Activated CD4-positive, alpha-beta memory T cell treated with anti-CD3 and anti-CD28 coated beads, Interleukin-2, amount 10 ng/mL, durations not matched to agents 7 days and 5 days (primary cell): ENCODE results near the gene NINJ1. TPM values are rescaled to one million over a fixed set of nuclear protein-coding genes. Genes with fewer than 3 reads are reported as not detected.
"Not testable (repeated sequence)": the region's sequence is repeated elsewhere in the genome, so short reads cannot be mapped to it uniquely, and the experiment has no call there.

Experiments used
- CTCF ChIA-PET: fragments of 350-600 bp; sonication (Branson Sonifier 250); formaldehyde crosslinking; loops from one replicate; lab custom pipeline; 2021; ENCODE audit warnings: antibody characterized with exemption, inconsistent platforms; lab: Charles Lee
- POLR2A ChIA-PET: fragments of 350-600 bp; sonication (Branson Sonifier 250); formaldehyde crosslinking; loops from one replicate; lab custom pipeline; 2021; ENCODE audit warnings: antibody characterized with exemption; lab: Charles Lee
- DNase-seq: peaks from one replicate; pipeline ENCODE4 v3.0.0-alpha.2; 2020
- H3K27ac Mint-ChIP-seq: one replicate; pipeline ENCODE4 v1.8.0; 2021; ENCODE audit warnings: mild to moderate bottlenecking, mixed read lengths
- H3K27me3 Mint-ChIP-seq: one replicate; pipeline ENCODE4 v1.8.0; 2021; ENCODE audit warnings: mixed read lengths
- H3K36me3 Mint-ChIP-seq: one replicate; pipeline ENCODE4 v1.8.0; 2021; ENCODE audit warnings: low read depth, mixed read lengths
- H3K4me1 Mint-ChIP-seq: one replicate; pipeline ENCODE4 v1.8.0; 2021; ENCODE audit warnings: mixed read lengths
- H3K4me3 Mint-ChIP-seq: one replicate; pipeline ENCODE4 v1.8.0; 2021; ENCODE audit warnings: mild to moderate bottlenecking, mixed read lengths
- H3K9me3 Mint-ChIP-seq: one replicate; pipeline ENCODE4 v1.8.0; 2021; ENCODE audit warnings: mixed read lengths
- total RNA-seq, 2 experiments: library from RNA; stranded (reverse); gene quantifications; one replicate each; pipeline ENCODE4 v1.2.3, GENCODE V29; 2021

Gene NINJ1
- total RNA-seq, 2 experiments from 2014 or later: 36.9 to 37.4 TPM

DNA sequence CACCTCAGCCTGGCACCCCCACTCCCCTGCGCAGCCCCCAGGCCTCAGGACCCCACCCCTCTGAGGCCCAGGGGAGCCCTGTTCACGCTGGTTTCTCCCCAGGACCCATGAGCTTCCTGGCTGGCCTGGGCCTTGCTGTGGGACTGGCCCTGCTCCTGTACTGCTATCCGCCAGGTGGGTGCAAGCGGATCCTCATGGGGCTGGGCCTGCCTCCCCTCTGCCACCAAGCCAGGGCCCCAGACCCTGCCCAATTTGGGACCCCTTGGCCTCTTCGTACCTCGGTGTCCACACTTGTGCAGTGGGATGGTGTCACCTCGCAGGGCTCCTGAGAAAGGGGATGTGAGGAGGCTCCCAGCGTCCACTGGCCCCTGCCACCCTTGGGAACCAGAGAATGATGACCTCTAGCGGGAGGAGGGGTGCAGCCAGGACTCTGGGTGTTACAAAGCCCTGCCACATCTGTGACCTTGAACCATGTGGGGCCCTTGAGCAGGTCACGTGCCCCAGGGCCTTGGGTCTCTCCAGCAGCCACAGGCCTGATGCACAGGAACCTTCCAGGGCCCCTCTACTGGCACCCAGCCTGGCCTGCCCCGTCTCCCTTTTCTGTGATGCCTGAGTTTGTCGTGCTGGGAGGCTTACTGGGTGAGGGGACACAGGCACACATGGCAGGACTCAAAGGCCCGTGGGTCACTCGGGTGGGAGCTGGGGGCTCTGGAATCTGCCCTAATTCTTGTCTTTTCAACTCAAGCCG, 21.8 kb downstream of the NINJ1 start:
- POLR2A ChIA-PET: no interaction called here
- CTCF ChIA-PET: interaction anchor here (0.9 kb wide), 1 partner anchor 8 kb away, joined by 4 read pairs; no protein-coding TSS in a partner anchor
- Mint-ChIP-seq H3K27ac (no peak overlapping the region), H3K36me3 (peaks cover 34% of the 10 kb centered on the region), H3K27me3 (no peaks in the 10 kb centered on the region), H3K4me3 (no peak overlapping the region), H3K4me1 (peaks cover 37% of the 10 kb centered on the region), H3K9me3 (no peaks in the 10 kb centered on the region)
- no peak for DNase-seq

DNA sequence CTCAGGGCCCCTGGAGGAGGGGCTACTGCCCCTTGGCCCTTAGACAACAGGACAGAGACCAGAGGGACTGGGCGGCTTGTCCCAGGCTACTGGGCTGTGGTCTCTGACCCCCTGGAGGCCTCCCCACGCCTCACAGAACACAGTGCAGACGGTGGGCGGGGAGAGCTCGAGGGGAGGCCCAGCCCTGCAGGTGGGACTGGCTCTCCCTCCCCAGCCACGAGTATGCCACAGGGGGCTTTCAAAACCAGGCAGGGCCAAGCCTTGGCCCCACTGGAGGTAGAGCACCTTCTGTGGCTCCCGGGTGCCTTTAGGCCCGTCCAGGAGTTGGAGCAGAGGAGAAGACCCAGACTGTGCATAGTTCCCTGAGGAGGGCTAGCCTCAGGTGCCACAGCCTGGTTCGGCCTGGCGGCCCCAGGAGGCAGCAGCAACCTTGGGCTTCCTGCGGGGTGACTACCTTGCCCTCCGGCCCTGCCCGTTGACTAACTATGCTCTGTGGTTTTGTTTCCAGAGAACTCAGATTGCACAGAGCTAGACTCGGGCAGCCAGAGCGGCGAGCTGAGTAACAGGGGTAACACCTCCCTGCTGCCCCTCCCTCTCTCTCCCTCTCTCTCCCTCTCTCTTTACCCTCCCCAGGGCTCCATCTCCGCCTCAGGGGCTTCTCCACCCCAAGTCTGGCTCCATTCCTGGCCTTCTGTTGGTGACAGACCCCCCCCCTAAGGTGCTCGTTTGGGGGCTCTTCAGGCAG, 22.5 kb downstream of the NINJ1 start:
- no peaks in the 10 kb centered on the region for H3K27me3 Mint-ChIP-seq
- POLR2A ChIA-PET: no interaction called here
- H3K4me1 Mint-ChIP-seq: peaks cover 44% of the 10 kb centered on the region
- no peak overlapping the region for H3K27ac Mint-ChIP-seq
- H3K9me3 Mint-ChIP-seq: no peaks in the 10 kb centered on the region
- DNase-seq: no peak
- peaks cover 42% of the 10 kb centered on the region for H3K36me3 Mint-ChIP-seq
- no peak overlapping the region for H3K4me3 Mint-ChIP-seq
- CTCF ChIA-PET: interaction anchor here (0.9 to 1.2 kb wide), 2 partner anchors 8 to 10 kb away, joined by 3 to 4 read pairs; no protein-coding TSS in a partner anchor

DNA sequence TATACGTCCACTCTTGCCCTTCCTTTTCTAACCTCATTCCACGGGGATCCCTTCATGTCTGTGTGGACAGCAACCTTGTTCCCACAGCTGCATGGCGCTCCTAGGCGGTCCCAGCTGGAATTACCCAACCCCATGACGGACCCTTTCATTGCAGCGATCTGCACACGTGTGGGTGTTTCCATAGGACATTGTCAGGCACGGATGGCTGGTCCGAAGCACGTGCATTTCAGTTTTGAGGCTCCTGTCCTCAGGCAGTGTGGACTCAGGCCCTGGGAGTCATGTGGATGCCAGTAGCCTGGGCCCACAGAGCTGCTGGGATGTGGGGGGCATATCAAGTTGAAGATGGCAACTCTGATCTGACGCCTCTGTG, 23.1 kb downstream of the NINJ1 start:
- no peak overlapping the region for H3K4me3 Mint-ChIP-seq
- CTCF ChIA-PET: interaction anchor here (1.2 kb wide), 1 partner anchor 9 kb away, joined by 3 read pairs; no protein-coding TSS in a partner anchor
- peaks cover 44% of the 10 kb centered on the region for H3K36me3 Mint-ChIP-seq
- no peaks in the 10 kb centered on the region for H3K9me3 Mint-ChIP-seq
- no peak for DNase-seq
- POLR2A ChIA-PET: no interaction called here
- no peak overlapping the region for H3K27ac Mint-ChIP-seq
- peaks cover 48% of the 10 kb centered on the region for H3K4me1 Mint-ChIP-seq
- H3K27me3 Mint-ChIP-seq: no peaks in the 10 kb centered on the region

DNA sequence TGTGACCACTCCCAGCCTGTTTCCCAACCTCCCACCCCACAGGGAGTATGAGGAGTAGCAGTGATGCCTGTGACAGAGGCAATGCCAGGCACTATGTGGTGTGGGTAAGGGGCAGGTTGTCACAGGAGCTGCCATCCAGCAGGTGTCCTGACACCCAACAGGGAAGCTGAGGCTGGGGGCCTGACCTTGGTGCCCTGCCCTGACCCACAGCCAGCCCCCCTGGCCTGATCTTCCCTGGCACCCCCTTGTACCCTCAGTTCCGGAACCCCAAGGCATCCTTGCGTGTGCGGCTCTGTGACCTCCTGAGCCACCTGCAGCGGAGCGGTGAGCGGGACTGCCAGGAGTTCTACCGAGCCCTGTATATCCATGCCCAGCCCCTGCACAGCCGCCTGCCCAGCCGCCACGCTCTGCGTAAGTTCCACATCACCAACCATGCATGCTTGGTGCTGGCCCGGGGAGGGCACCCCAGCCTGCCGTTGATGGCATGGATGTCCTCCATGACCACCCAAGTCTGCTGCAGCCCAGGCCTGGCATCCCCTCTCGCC, 23.7 kb downstream of the NINJ1 start:
- Mint-ChIP-seq H3K9me3 (no peaks in the 10 kb centered on the region), H3K4me3 (no peak overlapping the region), H3K4me1 (peaks cover 54% of the 10 kb centered on the region), H3K36me3 (peaks cover 50% of the 10 kb centered on the region), H3K27me3 (no peaks in the 10 kb centered on the region), H3K27ac (no peak overlapping the region)
- POLR2A ChIA-PET: no interaction called here
- CTCF ChIA-PET: interaction anchor here (1.0 to 4.3 kb wide), 11 partner anchors 9 to 456 kb away, joined by 3 to 55 read pairs (median 15); partner anchors contain the start of genes CARD19 and FAM120AOS
- no peak for DNase-seq

DNA sequence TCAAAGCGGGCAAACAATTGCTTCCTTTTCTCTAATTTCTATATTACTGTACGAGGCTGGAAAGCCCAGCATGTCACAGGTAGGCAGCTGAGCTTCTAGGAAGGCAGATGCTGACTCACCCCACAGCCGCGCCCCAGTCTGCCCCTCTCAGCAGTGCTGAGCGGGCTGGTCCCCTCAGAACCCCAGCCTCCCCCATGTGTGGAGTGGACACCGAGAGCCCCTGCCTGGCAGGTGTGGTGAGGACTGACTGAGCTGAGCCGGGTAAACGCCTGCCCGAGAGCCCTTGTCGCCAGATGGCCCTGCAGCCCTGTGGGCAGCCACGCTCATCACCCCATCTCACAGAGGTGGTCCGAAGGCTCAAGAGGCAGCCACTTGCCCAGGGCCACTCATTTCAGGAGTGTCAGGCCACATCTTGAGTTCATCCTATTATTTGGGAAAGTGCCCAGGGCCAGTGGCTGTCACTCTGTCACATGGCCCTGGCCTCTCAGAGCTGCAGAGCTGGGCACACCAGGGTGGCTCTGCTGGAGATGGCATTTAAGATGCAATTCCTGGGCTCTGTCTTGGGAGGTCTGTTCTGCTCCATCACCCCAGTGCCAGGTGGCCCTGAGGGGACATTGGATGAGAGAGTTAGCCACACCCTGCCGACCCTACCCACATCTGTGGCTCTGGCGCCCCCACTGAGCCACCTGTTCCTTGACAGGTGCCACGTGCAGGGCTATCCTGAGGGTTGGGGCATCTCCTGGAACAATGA, 25.6 kb downstream of the NINJ1 start:
- H3K4me1 Mint-ChIP-seq: peaks cover 65% of the 10 kb centered on the region
- H3K36me3 Mint-ChIP-seq: peaks cover 65% of the 10 kb centered on the region
- peak overlapping the region; percentile 32 for H3K4me3 Mint-ChIP-seq
- H3K9me3 Mint-ChIP-seq: peaks cover 14% of the 10 kb centered on the region
- no peaks in the 10 kb centered on the region for H3K27me3 Mint-ChIP-seq
- DNase-seq: peak; percentile 68
- peak overlapping the region; percentile 61 for H3K27ac Mint-ChIP-seq
- CTCF ChIA-PET: interaction anchor here (0.6 to 4.3 kb wide), 50 partner anchors 11 to 1167 kb away, joined by 3 to 55 read pairs (median 4); partner anchors contain the start of genes CARD19, FAM120AOS and NINJ1
- POLR2A ChIA-PET: interaction anchor here (0.6 to 3.6 kb wide), 16 partner anchors 12 to 346 kb away, joined by 3 to 38 read pairs (median 4); partner anchors contain the start of genes CARD19 and NINJ1

DNA sequence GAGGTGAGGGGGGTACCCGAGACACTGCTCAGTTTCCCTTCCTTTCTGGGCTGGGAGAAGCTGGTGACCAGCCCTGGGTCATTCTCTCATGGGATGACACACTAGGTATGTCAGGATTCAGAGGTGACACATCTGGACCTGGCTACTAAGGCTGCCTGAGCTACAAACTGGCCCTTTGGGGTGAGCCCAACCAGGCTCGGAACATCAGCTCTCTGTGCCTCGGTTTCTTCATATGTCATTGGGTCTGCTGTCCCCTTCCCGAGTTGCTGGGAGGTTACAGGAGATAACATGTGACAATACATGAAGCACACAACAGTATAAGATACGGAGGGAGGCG, 26.3 kb downstream of the NINJ1 start:
- Mint-ChIP-seq H3K9me3 (peaks cover 18% of the 10 kb centered on the region), H3K27me3 (no peaks in the 10 kb centered on the region), H3K4me1 (peaks cover 72% of the 10 kb centered on the region), H3K27ac (peak overlapping the region; percentile 61), H3K4me3 (peak overlapping the region; percentile 32), H3K36me3 (peaks cover 67% of the 10 kb centered on the region)
- DNase-seq: no peak
- CTCF ChIA-PET: interaction anchor here (0.6 to 4.3 kb wide), 18 partner anchors 11 to 292 kb away, joined by 3 to 55 read pairs (median 6); partner anchors contain the start of genes CARD19 and NINJ1
- POLR2A ChIA-PET: interaction anchor here (0.6 to 3.6 kb wide), 9 partner anchors 11 to 195 kb away, joined by 3 to 38 read pairs (median 5); partner anchors contain the start of genes CARD19 and NINJ1

DNA sequence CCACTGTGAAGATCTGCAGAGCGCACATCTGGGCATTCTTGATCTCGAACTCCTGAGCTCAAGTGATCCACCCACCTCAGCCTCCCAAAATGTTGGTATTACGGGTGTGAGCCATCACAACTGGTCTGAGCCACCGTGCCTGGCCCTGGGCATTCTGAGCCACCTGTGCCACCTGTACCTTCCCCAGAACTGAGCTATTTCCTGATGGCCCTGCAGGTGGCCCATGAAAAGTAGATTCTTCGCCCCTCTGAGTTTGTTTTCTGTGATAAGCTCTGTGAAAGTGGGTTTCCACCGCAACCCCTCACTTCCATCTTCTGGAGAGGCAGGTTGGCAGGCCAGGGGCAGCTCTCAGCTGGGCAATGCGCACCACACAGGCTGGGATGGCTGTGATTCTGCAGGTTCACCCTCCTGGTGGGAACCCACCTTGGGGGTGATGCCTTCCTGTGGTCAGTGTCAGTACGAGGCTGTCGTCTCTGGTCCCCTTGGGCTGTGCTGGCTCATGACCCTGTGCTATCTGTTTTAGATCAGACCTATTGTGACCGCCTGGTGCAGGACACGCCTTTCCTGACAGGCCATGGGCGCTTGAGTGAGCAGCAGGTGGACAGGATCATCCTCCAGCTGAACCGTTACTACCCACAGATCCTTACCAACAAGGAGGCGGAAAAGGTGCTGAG, 26.8 kb downstream of the NINJ1 start:
- H3K9me3 Mint-ChIP-seq: peaks cover 19% of the 10 kb centered on the region
- ChIA-PET POLR2A (interaction anchor here (0.6 to 3.6 kb wide), 9 partner anchors 10 to 459 kb away, joined by 3 to 38 read pairs (median 5); partner anchors contain the start of genes CARD19 and NINJ1), CTCF (interaction anchor here (0.6 to 4.3 kb wide), 16 partner anchors 10 to 291 kb away, joined by 3 to 55 read pairs (median 4); partner anchors contain the start of genes CARD19 and NINJ1)
- H3K4me3 Mint-ChIP-seq: no peak overlapping the region
- peaks cover 66% of the 10 kb centered on the region for H3K36me3 Mint-ChIP-seq
- H3K4me1 Mint-ChIP-seq: peaks cover 77% of the 10 kb centered on the region
- H3K27me3 Mint-ChIP-seq: no peaks in the 10 kb centered on the region
- DNase-seq: no peak
- peak overlapping the region; percentile 61 for H3K27ac Mint-ChIP-seq

DNA sequence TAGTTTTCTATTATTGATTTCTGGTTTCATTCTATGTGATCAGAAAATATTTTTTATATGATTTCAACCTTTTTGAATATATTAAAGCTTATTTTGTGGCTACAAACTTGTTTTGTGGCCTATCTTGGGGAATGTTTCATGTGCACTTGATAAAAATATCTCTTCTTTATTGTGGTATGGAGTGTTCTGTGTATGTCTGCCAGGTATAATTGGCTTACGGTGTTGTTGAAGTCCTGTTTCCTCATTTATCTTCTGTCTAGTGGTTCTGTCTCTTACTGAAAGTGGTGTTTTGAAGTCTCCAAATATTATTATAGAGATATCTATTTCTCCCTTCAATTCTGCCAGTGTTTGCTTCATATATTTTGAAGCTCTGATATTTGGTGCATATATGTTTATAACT, 28.4 kb downstream of the NINJ1 start:
- Mint-ChIP-seq H3K4me1 (peaks cover 77% of the 10 kb centered on the region), H3K4me3 (no peak overlapping the region), H3K27me3 (no peaks in the 10 kb centered on the region), H3K9me3 (peaks cover 23% of the 10 kb centered on the region), H3K27ac (no peak overlapping the region), H3K36me3 (peaks cover 68% of the 10 kb centered on the region)
- CTCF ChIA-PET: interaction anchor here (1.6 to 3.8 kb wide), 2 partner anchors 46 to 197 kb away, joined by 5 to 16 read pairs; no protein-coding TSS in a partner anchor
- DNase-seq: no peak
- POLR2A ChIA-PET: interaction anchor here (0.7 to 3.4 kb wide), 5 partner anchors 23 to 461 kb away, joined by 3 to 13 read pairs (median 4); no protein-coding TSS in a partner anchor

DNA sequence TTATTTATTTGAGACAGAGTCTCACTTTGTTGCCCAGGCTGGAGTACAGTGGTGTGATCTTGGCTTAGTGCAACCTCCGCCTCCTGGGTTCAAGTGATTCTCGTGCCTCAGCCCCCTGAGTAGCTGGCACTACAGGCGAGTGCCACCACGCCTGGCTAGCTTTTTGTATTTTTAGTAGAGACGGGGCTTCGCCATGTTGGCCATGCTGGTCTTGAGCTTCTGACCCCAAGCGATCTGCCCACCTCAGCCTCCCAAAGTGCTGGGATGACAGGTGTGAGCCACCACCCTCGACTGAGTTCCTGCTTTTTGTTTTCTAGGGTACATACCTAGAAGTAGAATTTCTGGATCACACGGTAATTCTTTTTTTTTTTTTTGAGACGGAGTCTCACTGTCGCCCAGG, 33.0 kb downstream of the NINJ1 start:
- Mint-ChIP-seq H3K36me3 (peaks cover 72% of the 10 kb centered on the region), H3K4me1 (peaks cover 80% of the 10 kb centered on the region), H3K9me3 (peaks cover 25% of the 10 kb centered on the region)
- H3K27ac Mint-ChIP-seq, H3K4me3 Mint-ChIP-seq, H3K27me3 Mint-ChIP-seq, POLR2A ChIA-PET, DNase-seq: not testable (repeated sequence)
- CTCF ChIA-PET: interaction anchor here (0.7 kb wide), 3 partner anchors 10 to 222 kb away, joined by 3 to 5 read pairs (median 3); no protein-coding TSS in a partner anchor

DNA sequence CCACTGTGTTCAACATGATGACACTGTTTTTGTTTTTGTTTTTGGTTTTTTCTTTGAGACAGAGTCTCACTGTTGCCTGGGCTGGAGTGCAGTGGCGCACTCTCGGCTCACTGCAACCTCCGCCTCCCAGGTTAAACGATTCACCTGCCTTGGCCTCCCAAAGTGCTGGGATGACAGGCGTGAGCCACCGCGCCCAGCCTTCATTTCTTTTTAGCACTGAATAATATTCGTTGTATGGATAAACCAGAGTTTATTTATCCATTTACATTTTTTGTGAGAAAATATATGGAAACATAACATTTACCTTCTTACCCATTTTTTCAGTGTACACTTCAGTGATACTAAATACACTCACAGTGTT, 33.8 kb downstream of the NINJ1 start:
- Mint-ChIP-seq H3K9me3 (peaks cover 25% of the 10 kb centered on the region), H3K4me1 (peaks cover 71% of the 10 kb centered on the region), H3K4me3 (no peak overlapping the region), H3K36me3 (peaks cover 63% of the 10 kb centered on the region), H3K27ac (no peak overlapping the region), H3K27me3 (no peaks in the 10 kb centered on the region)
- no peak for DNase-seq
- ChIA-PET POLR2A (no interaction called here), CTCF (no interaction called here)

DNA sequence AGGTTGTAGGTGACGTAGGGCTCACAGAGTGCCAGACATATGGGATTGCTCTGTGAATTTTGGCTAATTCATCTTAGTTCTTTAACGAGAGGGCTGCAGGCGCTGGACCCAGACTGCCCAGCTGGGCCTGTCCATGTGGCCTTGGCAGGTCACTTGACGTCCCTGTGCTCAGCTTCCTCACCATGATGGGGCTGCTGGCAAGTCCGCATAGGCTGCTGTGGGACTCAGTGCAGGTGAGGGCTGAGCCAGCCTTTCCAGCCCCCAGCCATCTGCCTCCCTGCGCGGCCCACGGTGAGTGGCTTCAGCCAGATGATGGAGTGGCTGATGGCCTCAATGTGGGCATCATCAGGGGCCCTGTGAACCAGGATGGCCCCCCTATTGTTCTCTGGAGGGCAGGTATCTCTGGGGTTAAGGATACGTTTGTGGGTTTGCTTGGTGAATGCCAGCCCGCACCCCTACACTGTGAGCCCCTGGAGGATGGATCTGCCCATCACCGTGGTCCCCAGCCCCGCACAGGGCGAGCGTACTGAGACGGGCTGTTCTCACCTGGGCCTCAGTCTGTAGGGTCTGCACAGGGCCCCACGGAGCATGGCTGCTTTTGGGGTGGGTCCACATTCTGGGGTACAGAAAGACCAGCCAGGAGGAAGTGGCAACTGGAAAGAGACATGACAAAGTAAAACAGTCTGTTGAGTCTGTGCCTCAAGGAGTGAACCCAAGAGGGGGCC, 34.3 kb downstream of the NINJ1 start:
- Mint-ChIP-seq H3K36me3 (peaks cover 58% of the 10 kb centered on the region), H3K4me1 (peaks cover 71% of the 10 kb centered on the region), H3K9me3 (peaks cover 20% of the 10 kb centered on the region), H3K27me3 (no peaks in the 10 kb centered on the region), H3K27ac (peak overlapping the region; percentile 92), H3K4me3 (peak overlapping the region; percentile 87)
- ChIA-PET POLR2A (interaction anchor here (5.2 to 5.4 kb wide), 2 partner anchors 15 to 34 kb away, joined by 32 to 63 read pairs; no protein-coding TSS in a partner anchor), CTCF (interaction anchor here (5.6 kb wide), 1 partner anchor 9 kb away, joined by 55 read pairs; no protein-coding TSS in a partner anchor)
- DNase-seq: no peak
